Keratinocyte (primary cell): Measurements from ENCODE around the gene HORMAD2.
"Not testable (repeated sequence)": the region's sequence is repeated elsewhere in the genome, so short reads cannot be mapped to it uniquely, and the experiment has no call there.

Source experiments
- EZH2 ChIP-seq: IDR thresholded peaks from one replicate; pipeline ENCODE4 v1.6.1; 2012; ENCODE audit warnings: inconsistent platforms, mild to moderate bottlenecking, low read length, moderate library complexity
- TF ChIP-seq, protein P1 (sequence below), 3 experiments: IDR thresholded peaks in 1 of 3; conservative IDR thresholded peaks in 1 of 3; optimal IDR thresholded peaks in 1 of 3; 2 replicates in 2 of 3; 3 replicates in 1 of 3; pipeline versions ENCODE3 to v1.5.1; 2011; ENCODE audit warnings: low read length in 3 of 3, mild to moderate bottlenecking in 3 of 3, moderate library complexity in 2 of 3, control low read depth in 1 of 3, inconsistent platforms in 1 of 3; ENCODE audit not compliant: insufficient read depth in 2 of 3; ENCODE audit errors: extremely low read depth in 1 of 3

DNA sequence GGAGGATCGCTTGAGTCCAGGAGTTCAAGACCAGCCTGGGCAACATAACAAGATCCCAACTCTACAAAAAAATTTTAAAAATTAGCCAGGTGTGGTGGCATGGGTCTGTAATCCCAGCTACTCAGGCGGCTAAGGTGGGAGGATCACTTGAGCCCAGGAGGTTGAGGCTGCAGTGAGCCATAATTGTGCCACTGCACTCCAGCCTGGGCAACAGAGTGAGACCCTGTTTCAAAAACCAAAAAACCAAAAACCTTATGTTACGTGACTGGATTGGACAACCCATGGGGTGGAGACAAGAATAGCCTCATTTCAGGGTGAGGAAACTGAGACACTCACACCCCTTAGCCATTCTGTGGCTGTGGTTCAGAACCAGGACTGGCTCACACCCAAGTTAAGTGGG is 136.0 kb downstream of the HORMAD2 start:
- TF ChIP-seq, protein P1, sequence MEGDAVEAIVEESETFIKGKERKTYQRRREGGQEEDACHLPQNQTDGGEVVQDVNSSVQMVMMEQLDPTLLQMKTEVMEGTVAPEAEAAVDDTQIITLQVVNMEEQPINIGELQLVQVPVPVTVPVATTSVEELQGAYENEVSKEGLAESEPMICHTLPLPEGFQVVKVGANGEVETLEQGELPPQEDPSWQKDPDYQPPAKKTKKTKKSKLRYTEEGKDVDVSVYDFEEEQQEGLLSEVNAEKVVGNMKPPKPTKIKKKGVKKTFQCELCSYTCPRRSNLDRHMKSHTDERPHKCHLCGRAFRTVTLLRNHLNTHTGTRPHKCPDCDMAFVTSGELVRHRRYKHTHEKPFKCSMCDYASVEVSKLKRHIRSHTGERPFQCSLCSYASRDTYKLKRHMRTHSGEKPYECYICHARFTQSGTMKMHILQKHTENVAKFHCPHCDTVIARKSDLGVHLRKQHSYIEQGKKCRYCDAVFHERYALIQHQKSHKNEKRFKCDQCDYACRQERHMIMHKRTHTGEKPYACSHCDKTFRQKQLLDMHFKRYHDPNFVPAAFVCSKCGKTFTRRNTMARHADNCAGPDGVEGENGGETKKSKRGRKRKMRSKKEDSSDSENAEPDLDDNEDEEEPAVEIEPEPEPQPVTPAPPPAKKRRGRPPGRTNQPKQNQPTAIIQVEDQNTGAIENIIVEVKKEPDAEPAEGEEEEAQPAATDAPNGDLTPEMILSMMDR (optimal IDR thresholded peaks at IDR 0.05 in 1 of 3, IDR thresholded peaks at IDR 0.05 in 1 of 3, conservative IDR thresholded peaks at IDR 0.05 in 1 of 3; ENCODE audit: extremely low read depth in 1 of 3, insufficient read depth in 2 of 3, low read length in 3 of 3): not testable (repeated sequence)
- not testable (repeated sequence) for TF ChIP-seq EZH2
